OCI-M2 (cell line): Measurements from ENCODE around the gene SMARCA2.

Experiments
- DNase-seq: peaks from one replicate; lab custom pipeline; 2025; ENCODE audit not compliant: unreplicated experiment; lab: John Stamatoyannopoulos, UW

SMARCA2 gene

GRCh38 chr9:2015581-2016407 is 647 bp downstream of the SMARCA2 start:
- no peak for DNase-seq

DNA sequence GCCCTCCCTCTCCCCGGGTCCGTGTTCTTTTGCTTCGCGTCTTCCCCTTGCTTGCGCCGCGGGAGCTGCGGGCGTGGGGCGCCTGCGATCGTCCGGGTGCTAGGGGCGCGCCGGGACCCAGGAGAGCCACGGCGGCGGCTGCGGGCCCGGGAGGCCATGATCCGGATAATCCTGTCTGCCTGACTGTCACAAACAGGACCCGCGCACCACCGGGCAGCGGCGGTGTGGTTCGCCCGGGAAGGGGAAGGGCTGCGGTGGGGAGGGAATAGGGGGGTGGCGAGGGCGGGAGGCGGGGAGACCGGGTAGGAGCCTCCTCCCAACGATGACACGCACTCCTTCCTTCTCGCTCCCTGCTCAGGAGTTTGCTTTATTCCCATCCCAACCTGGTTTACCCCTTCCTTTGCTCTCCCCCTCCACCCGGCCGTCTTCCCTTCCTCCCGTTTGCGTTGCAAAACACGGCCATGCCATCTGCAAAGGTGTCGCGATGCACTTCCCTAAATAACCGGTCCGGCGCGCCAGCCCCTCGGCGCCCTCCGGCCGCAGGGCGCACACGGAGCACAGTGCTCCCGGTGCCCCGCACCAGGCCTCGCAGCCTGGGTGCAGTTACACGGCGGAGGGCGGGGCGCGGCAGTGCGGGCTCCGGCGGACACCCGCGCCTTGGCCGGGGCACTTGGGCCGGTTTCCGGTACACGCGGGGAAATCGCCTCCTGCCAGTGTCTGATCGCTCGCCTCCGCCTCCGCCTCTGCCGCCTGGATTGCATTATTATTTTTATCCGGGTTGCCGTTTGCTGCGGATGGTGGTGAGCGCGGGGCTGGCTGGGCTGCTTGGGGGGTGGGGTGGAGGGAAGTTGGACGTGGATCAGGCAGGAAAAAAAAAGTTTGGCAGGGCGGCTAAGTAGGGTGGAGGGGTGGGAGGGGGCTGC is 1.5 kb downstream of the SMARCA2 start:
- no peak for DNase-seq

GRCh38 chr9:2017331-2018161 is 2.4 kb downstream of the SMARCA2 start:
- DNase-seq: no peak

DNA sequence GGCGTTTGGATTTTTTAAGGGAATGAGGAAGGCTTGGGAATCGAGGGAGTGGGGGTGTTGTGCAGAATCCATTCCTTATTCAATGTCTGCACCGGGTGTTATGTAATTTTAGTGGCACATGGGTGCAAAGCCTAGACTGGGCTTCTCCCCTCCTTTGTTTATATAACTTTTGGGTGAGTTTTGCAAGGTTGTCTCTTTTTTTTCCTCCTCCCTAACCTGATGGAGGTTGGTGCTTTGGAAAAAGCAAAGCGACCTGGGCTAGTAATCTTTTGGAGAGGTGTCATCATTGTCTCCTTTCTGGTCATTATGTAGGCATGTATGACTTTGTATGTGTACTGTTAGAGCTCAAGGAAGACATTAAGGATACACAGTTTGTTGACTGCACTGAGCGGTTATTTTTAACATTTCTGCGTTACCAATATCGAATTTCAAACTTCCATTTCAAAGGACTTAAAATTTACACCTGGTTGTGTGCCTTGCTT is 3.1 kb downstream of the SMARCA2 start:
- no peak for DNase-seq

DNA sequence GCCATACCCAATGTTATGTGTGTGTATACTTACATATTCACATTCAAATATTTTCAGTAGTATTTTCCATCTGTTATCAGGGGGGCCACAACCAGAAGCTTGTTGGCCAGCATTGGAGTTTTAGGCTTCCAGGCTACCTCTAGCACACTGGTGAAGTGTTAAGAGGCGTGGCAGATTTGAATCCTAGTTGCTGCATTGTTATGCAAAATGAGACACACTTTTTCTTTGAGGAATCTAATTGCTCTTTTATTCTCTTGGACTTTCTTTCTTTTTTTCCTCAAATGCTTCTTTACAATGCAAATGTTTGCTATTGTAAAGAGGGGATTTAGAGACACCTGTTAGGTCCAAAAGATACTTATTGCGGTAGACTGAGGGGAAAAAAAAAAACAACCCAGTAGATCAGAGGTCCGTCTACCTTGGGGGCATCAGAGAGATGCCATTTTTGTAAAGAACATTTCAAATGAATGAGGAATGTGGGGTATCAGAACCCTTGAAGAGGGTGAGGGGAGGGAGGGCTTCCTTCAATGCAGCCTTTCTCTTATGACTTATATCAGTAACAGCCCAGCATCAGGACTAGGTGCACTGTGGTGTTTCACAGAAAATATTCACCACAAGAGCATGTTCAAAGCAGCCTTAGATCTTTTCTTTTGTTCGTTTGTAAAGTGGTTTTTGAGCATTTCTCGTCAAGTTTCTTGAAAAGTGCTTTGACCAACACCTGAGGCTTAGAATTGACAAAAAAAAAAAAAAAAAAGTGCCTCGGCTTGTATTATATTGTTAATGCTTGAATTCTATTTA is 3.8 kb downstream of the SMARCA2 start:
- no peak for DNase-seq

DNA sequence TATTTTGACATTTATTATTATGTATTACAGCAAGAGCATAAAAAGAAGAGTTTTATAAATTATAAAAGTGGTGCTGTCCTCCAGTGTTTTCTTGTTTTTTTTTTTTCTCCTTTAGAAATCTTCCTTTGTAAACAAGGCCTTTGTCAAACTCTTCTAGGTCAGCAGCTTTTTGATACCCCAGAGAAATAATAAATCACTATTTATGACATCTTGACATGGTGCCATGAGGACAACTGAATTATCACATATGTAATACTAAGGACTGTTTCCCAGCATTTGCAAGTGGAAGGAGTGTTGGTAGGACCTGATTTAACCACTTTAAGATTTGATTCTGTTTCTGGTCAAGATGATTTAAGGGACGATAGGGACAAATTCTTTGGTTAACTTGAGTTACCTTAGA is 4.6 kb downstream of the SMARCA2 start:
- DNase-seq: no peak

- no peak for DNase-seq
These were observed 6.6 kb downstream of the SMARCA2 start for GRCh38 chr9:2021731-2022130.

DNA sequence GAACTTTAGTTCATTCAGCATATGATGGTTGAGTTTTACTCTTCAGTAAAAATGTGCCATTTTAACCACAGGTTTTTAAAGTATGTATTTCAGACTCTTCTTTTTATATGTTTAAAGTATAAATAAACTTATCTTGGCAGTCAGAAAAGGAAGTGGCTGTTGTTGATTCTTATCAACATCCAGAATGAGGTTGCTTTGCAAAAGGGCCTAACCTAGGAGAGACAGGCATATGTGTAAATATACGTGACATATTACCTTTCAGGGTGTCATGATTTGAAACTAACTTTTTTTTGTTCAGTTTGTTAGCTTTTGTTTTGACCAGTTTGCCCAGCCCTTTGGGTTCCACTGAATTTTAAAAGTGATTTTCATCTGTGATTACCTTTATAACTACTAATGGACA is 7.4 kb downstream of the SMARCA2 start:
- no peak for DNase-seq

DNA sequence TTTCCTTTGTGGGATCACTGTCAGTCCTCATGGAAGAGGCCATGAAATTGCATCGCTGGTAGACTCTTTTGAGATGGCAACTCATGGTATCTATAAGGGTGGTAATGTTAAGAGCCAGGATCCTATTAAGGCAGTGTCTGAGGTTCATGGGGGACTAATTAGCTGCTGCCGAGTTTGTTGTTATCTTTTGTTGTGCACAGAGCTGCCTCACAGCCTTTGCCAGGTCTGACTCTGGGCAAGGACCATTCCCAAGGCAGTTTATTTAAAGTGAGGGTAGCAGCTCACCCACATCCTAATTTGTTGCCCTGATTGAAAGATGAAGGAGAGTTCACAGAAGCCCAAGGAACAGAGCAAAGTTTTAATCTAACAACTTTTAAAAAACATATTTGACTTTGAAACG is 7.9 kb downstream of the SMARCA2 start:
- no peak for DNase-seq

GRCh38 chr9:2023532-2023931 is 8.4 kb downstream of the SMARCA2 start:
- no peak for DNase-seq

- no peak for DNase-seq
These were observed 10.0 kb downstream of the SMARCA2 start for GRCh38 chr9:2024888-2025782.

- no peak for DNase-seq
These were observed 11.3 kb downstream of the SMARCA2 start for GRCh38 chr9:2026220-2026997.

GRCh38 chr9:2027543-2028160 is 12.5 kb downstream of the SMARCA2 start:
- DNase-seq: no peak

GRCh38 chr9:2028888-2029287 is 13.7 kb downstream of the SMARCA2 start:
- DNase-seq: no peak

- no peak for DNase-seq
These were observed 14.6 kb downstream of the SMARCA2 start for GRCh38 chr9:2029666-2030170.

DNA sequence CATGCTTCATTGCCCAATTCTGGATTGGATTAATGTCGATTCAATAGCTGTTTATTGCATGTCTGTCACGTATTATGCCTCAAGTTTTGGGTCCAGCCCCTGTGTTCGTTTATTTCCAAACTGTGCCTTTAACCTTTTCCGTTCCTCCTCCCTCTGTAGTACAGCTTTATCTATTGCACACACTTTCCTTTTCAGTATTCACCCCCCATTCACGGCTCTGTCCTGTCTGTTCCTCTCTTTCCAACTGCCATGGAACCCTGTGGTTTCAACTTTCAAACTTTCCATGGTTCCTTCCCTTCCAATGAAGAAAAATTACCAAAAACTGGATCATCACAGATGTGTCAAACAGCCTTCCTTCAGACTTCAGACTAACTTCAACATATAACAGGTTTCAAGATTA is 17.1 kb downstream of the SMARCA2 start:
- no peak for DNase-seq

GRCh38 chr9:2036844-2037243 is 21.7 kb downstream of the SMARCA2 start:
- no peak for DNase-seq
